Hepatocyte (in vitro differentiated cells): ENCODE measurements around the gene CCDC102B.

Source experiments
- EZH2 ChIP-seq: fragments of 200-600 bp; sonication (generic); IDR thresholded peaks from 2 replicates; pipeline ENCODE4 v1.6.1; 2016; ENCODE audit warnings: antibody characterized with exemption, mild to moderate bottlenecking, borderline replicate concordance
- EZH2phosphoT487 ChIP-seq: fragments of 200-600 bp; sonication (generic); IDR thresholded peaks from one replicate; pipeline ENCODE4 v1.6.1; 2018; ENCODE audit warnings: antibody characterized with exemption, mild to moderate bottlenecking, low read depth, moderate library complexity; ENCODE audit not compliant: unreplicated experiment, severe bottlenecking
- TF ChIP-seq, protein P1 (sequence below): fragments of 200-600 bp; sonication (generic); IDR thresholded peaks from 2 replicates; pipeline ENCODE4 v1.5.1; 2016; ENCODE audit warnings: antibody characterized with exemption, mild to moderate bottlenecking; ENCODE audit not compliant: poor library complexity

DNA sequence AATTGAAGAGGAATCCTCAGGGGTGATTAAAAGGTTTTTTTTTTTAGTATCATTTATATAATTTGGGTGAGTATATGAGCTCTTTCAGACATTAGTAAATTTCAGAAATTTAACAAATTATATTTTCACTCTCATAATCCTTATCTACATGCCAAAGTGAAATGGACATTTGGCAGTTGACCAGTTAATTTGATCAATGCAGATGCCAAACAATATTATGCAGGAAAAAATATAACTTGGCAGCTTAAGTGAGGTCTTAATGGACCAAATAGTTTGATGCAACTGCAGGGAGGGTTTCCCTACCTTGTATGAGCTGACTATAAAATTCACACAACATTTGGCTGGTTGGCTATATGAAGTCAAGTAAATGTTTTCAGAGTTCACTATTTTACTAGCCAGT lies 185.2 kb downstream of the CCDC102B start:
- TF ChIP-seq EZH2 (no peak), EZH2phosphoT487 (no peak)
- TF ChIP-seq, protein P1, sequence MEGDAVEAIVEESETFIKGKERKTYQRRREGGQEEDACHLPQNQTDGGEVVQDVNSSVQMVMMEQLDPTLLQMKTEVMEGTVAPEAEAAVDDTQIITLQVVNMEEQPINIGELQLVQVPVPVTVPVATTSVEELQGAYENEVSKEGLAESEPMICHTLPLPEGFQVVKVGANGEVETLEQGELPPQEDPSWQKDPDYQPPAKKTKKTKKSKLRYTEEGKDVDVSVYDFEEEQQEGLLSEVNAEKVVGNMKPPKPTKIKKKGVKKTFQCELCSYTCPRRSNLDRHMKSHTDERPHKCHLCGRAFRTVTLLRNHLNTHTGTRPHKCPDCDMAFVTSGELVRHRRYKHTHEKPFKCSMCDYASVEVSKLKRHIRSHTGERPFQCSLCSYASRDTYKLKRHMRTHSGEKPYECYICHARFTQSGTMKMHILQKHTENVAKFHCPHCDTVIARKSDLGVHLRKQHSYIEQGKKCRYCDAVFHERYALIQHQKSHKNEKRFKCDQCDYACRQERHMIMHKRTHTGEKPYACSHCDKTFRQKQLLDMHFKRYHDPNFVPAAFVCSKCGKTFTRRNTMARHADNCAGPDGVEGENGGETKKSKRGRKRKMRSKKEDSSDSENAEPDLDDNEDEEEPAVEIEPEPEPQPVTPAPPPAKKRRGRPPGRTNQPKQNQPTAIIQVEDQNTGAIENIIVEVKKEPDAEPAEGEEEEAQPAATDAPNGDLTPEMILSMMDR = no peak
